Hematopoietic multipotent progenitor cell treated with erythropoietin and hydrocortisone succinate and interleukin-3 and kit ligand, for 4 days (in vitro differentiated cells): ENCODE measurements around the gene ARRB1.
A peak's percentile ranks its signal among the peaks of the same experiment; 100 is the strongest.

Experiments
- DNase-seq: peaks from one replicate; pipeline ENCODE4 v3.0.0-alpha.2; 2015

The ARRB1 gene

DNA sequence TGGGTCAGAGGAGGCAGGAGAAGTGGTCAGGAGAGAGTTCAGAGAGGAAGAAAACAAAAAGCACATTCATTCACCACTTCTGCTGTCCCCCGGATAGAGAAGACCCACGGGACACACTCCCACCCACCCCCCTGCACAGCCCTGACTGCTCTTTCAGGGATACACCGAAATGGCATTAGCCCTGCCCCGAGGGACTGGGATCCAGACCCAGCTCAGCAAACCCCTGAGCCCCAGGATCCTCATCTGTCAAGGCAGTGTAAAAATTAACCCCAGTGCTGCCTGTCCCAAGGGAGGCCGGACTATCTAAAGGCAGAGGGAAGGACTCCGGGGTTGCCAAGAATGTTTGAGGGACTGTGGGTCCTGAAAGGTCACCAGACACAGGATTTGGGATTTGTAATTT lies 79.7 kb downstream of the ARRB1 start:
- DNase-seq, result no peak

GRCh38 chr11:75270896-75271418 lies 80.5 kb downstream of the ARRB1 start:
- DNase-seq, result peak; percentile 51

DNA sequence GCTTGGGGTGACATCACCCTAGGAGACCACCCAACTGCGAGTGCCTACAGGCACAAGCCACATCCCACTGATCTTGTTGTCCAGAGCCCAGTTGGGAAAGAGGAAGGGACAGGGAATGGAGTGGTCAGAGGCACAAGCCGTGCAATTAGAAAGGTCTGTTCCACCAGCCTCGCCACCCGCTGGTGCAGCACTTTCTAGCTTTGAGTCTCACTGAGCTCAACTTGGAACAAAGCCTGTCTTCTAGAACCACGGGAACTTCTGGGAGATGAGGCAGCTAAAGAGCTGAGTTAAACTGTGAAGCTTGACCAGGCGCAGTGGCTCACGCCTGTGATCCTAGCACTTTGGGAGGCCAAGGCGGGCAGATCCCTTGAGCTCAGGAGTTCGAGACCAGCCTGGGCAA lies 81.6 kb downstream of the ARRB1 start:
- DNase-seq, result no peak

GRCh38 chr11:75269367-75269660 lies 82.1 kb downstream of the ARRB1 start:
- DNase-seq, result no peak

GRCh38 chr11:75268626-75269366 lies 82.7 kb downstream of the ARRB1 start:
- DNase-seq, result no peak

DNA sequence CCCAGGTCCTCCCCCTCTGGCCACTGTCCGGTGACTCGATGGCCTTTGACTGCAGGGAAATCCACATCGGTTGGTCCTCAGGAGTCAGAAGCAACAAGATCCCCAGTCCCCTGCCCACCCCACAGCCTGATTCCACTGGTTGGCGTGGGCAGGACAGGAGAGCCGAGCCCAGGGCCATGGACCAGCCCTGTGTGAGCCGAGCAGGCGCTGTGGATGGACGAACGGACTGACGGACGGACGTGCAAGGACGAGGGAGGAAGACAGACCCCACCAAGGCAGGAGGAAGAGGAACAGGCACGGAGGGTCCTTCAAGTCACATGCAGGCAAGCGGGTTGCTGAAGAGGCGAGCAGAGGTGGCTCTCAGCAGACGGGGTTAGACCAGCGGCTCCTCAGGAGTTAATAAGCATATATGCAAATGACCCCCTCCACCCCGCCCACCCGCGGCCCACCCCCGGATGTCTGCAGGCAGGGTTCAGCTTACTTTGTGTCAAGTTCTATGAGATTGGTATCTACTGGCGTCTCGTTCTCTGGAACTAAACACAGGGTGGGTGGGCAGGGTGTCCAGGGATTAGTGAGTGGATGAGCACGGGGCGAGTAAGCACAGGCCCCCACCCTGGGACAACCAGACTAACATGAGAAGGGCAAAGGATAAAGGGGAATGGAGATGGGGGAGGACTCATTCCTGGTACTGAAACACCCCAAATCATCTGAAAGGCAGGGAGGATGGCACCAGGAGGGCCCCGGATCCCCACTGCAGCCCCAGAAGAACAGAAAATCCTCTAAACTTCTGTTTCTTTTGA lies 84.1 kb downstream of the ARRB1 start:
- DNase-seq, result no peak

DNA sequence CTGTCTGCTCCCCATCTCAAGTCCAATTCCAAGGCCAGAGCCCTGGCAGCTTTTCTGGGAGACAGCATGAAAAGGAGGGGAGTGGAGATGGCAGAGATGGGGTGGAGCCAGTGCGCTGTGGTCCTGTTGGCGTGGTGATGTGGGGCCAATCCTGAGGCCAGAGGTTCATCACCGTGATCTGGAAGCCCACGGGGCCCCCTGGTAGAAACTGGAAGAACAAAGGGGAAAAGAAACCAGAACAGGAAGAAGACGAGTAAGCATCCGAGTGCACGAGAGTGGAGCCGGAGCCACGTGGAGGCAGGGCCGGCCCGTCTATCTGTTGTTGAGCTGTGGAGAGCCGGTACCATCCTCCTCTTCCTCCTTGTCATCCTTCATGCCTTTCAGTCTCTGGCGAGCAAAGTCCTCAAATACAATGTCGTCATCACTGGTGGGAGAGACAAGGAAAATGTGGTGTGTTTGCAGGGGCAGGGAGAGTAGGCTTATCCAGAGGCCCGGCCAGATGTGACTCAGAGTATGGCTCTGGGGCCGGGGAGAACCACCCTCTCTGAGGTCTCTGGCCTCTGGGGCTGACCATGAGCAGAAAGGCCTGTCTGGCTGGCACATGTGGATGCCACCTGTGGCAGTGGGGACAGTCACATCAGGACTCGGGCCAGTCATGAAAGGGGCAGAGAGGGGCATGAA lies 85.5 kb downstream of the ARRB1 start:
- DNase-seq, result no peak

DNA sequence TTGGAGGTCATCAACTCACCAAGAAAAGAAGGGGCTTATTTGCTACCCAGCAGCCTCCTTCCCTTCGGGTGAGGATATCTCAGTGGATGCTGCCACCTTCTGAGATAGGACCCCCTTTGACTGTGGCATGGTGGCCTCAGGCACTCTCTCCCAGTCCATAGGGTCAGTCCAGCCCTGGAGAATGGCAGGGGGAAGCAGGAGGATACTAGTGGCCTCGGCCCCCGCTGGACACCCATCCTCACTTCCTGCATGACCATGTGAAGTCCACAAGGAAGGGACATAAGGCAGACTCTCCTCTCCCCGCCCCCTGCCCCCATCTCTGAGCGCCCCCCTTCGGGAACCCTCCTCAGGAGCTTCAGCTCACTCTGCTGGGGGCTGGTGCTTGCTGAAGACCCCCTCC lies 86.5 kb downstream of the ARRB1 start:
- DNase-seq, result no peak

- DNase-seq, result no peak
Measured at GRCh38 chr11:75264356-75264755, 87.1 kb downstream of the ARRB1 start.

GRCh38 chr11:75263944-75264349 lies 87.5 kb downstream of the ARRB1 start:
- DNase-seq, result peak; percentile 27

DNA sequence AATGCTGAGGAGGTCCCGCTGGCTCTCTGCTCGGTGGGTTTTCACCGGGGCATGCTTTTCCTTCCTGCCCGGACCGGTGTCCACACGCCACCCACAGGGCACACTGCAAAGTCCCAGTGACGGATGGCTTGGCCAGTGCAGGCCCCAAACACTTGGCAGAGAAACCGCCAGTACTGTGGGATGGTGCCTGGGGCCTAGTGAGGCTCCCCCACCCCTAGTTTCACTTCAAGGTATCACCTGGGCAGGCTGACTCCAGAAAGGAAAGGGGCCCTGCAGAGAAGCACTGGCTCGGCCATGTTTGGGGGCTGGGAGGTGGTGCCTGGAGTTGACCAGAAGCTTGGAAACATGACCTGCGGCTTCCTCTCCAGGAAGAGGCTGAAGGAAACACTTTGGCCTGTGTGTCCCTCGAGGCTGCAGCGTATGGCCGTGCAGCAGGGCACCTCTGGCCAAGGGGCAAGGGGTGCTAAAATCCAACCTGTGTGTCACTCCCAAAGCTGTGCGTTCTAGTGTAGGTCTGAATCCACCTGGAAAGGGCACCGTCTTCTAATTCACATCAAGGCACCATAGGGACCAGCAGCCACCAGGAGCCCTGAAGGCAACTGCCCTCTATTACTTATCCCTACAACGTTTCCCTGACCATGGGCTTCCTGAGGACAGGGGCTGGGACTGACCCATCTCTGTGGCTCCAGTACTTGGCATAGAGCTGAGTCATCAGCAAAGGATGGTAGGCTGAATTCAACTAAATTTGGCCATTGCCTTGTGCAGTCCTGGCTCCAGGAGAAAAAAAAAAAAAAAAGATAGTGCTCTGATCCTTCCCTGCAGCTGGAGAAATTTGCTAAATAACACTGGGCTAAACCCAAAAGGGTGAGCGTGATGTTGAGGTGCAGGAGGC lies 88.3 kb downstream of the ARRB1 start:
- DNase-seq, result no peak

DNA sequence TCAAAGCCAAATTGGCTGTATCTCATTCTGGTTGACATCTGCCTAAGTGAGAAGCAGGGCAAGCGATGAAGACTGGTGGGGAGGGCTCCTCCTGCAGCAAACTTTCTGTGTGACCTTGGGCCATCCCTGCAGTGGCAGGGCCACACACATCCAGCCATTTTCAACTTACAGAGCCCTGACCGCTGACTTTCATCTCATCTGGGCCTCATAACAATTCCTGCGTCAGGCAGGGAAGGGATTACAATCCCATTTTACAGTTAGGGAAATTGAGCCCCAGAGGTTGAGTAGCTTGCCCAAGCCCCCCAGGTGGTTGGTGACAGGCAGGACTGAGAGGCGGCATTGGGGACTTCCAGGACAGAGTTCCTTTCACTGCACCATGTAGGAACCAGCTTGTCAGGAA lies 89.0 kb downstream of the ARRB1 start:
- no peak for DNase-seq

DNA sequence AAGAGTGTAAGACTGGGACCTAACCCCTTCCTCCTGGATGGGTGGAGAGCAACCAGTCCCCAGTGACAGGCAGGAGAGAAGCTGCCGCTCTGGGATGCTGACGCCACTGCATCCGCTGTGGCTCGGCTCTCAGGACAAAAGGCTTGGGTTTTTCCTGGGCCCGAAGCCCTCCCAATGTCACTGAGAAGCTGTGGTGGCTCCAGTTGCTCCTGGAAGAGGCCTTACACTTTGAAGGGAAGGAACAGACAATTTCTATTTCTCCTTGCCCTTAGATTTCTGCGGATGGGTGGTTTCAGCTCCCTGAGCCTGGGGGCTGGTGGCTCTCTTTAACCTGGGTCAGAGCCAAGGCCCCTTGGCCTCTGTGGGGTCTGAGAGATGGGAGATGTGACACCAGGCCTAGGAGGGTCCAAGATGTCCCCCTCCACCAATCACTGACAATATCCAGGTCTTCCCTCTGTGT lies 89.5 kb downstream of the ARRB1 start:
- no peak for DNase-seq

DNA sequence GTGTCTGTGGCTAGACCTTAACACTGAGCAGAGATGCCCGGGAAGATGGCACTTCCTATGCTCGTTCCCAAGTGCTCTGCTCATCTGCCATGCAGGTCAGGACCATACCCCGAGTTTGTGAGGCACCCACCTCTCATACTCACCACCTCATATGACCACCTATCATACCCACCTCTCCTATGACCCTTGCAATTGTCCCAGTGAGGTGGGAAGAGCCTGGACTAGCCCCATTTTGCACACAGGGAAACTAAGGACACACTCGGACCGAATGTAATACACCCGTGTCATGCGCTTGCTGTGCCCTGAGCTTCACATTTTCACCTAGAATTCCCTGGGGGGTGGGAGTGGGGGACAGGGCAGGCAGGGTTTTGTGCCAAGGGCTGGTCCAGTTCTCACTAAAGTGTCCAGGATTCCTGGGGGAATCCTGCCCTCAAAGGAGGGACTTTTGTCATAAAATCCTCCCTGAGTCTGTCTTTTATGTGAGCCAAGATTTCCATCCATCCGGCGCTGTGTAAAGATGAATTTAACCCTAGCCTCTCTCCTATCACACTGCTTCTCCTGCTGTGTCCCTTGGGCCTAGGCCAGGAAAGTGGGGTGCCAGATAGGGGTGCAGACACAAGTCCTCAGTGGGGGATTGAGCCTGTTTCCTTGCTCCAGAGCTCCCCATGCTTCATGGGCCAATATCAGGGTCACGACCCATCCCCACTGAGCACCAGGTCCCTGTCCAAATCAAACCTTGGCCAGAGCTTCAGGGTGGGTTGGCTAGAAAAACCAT lies 90.9 kb downstream of the ARRB1 start:
- no peak for DNase-seq

GRCh38 chr11:75254326-75254725 lies 97.1 kb downstream of the ARRB1 start:
- DNase-seq, result no peak

DNA sequence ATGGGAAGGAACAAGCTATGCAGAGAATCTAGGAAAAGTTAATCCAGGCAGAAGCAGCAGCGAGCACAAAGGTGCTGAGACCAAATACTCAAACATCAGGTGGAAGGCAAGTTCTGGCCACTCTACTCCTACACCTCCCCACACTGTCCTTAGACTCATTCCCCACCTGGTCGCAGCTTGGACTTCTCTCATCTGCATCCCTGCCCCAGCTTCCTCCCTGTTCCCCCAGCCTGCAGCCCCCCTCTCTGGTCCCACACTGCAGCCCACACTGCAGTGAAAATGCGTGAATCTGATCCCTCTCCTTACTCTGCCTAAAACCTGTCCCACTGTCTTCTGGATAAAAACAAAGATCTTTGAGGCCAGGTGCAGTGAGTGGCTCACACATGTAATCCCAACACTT lies 101.8 kb downstream of the ARRB1 start:
- DNase-seq, result no peak

- no peak for DNase-seq
Measured at GRCh38 chr11:75248924-75249256, 102.6 kb downstream of the ARRB1 start.

DNA sequence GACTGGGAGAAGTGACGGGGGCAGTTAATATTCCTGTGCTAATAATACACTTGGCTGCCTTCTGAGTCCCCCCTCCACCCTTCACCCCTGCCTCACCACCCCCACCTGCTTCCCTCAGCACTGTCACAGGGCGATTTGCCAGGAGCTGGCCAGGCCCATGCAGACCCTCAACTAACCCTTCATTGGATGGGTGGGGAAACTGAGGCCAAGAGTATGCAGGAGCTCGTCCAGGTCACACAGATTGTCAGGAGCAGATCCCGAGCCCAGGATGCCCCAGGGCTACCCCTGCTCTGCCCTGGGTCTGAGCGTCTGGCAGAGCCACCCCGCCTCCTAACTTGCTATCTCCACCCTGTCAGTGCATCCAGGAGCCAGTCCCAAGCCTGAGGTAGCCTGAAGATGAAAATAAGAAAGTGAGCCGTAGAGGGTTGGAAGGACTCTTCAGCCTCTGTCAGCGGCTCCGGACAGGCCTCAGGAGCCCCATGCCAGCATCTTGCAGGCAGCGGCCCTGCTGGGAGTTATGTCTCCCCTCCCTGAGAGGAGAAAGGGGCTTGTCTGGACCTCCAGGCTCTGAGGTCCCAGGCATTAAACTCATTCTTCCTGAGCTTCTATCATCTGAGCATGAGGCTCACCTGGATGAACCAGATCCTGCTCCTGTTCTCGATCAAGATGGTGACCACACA lies 104.7 kb downstream of the ARRB1 start:
- DNase-seq, result no peak

DNA sequence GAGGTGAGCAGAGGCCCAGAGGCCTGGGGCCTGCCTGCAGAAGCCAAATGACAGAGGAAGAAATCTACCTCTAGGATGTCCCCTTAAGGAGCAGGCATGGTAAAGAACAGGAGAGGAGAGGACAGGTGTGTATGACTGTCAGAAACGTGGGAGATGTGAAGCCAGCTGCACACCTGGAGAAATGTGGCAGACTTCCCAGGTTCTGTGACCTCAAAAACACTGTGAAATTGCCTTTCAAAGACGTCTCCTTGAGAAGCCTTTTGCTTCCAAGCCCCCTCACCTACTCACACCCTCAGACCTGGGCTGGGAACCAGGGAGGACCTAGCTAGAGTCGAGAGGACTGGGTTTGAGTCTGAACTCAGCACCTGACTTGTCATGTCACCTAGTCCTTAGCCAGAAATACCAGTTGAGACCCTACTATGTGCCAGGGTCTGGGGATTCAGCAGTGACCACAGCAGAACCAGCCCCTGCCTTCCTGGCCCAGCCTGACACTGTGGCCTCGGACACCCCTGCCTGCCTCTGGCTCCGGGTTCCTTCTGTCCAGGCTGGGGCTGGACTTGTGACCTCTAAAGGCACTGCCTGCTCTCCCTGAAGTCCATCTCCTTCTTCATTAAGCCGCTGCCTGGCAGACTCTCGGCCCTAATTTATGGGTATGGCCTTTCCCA lies 105.3 kb downstream of the ARRB1 start:
- no peak for DNase-seq

DNA sequence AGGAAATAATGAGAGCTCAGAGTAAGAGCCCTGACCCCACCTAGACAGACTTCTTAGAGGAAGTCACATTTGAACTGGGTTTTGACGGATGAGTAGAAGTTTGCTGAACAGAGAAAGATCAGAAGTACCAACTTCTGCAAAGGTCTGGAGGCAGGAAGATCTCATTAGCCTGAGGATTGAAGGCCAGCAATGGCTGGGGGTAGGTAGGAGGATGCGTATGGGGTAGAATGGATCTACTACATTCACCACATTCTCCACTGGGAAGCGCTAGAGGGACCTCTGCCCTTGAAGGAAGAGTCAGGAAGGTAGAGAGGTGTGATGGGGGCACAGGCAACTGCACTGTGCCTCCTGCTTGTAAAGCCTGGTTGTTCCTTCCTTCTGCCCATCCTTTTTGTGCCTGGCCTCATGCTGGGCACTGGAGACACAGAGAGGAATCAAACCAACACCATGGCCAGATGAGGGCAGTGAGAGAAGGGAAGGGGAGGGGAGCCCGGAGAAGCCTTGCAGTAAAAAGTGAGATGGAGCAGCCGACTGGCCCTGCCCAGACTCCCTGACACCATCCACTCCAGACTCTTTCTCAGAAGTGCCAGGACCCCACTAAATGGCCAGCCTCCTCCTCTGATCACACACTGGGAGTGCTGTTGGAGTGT lies 106.0 kb downstream of the ARRB1 start:
- no peak for DNase-seq
